Measurements from ENCODE around the gene SEMA3B. TPM values are rescaled to one million over a fixed set of nuclear protein-coding genes. Genes with fewer than 3 reads are reported as not detected.
A peak's percentile ranks its signal among the peaks of the same experiment; 100 is the strongest.
"Not testable (repeated sequence)": the region's sequence is repeated elsewhere in the genome, so short reads cannot be mapped to it uniquely, and the experiment has no call there.

SEMA3B gene
- total RNA-seq, 2 donors from 2014 or later, result 71.1 to 116 TPM

- peak; percentile 91 for ATAC-seq
- peak overlapping the region; percentile 61 to 91 (median 82) for H3K27ac ChIP-seq
- 1 to 2% methylated on average over 30 to 45 of the region's 51 CpGs for WGBS, 2 donors
Observed at GRCh38 chr3:50227390-50228183, 41.4 kb upstream of the SEMA3B start.

GRCh38 chr3:50228184-50228763, 40.7 kb upstream of the SEMA3B start:
- Histone ChIP-seq H3K4me1 (peaks cover 28% of the 10 kb centered on the region), H3K27ac (peak overlapping the region; percentile 61 to 91 (median 82)), H3K4me3 (peak overlapping the region in 1 of 2 donors; percentile 43)
- H3K36me3 ChIP-seq (replicated peaks in 1 of 2; ENCODE audit: insufficient read depth in 1 of 2, low read depth in 2 of 2); DNase-seq; ATAC-seq; intact Hi-C loops (cut with DNase I); H3K9me3 ChIP-seq; H3K27me3 ChIP-seq: not testable (repeated sequence)
- 42 to 46% methylated on average over 15 of the region's 15 CpGs for WGBS, 2 donors

More at GRCh38 chr3:50227390-50228183, 41.4 kb upstream of the SEMA3B start:
- intact Hi-C loops (cut with DNase I), result no loop called here
- Histone ChIP-seq H3K4me1 (peaks cover 28% of the 10 kb centered on the region), H3K9me3 (no peaks in the 10 kb centered on the region), H3K4me3 (peak overlapping the region in 1 of 2 donors; percentile 43), H3K27me3 (no peaks in the 10 kb centered on the region), H3K36me3 (replicated peaks in 1 of 2; ENCODE audit: insufficient read depth in 1 of 2, low read depth in 2 of 2) (no peaks in the 10 kb centered on the region)
- TF ChIP-seq POLR2A (IDR thresholded peaks at IDR 0.05), result peak in 2 of 3 donors; percentile 65 to 69
- peak; percentile 76 to 99 (median 95) for TF ChIP-seq CTCF (IDR thresholded peaks at IDR 0.05)
- peak; percentile 93 to 95 (median 95) for DNase-seq

- peak in 1 of 4 donors; percentile 41 for DNase-seq
Observed at GRCh38 chr3:50229490-50229889, 39.5 kb upstream of the SEMA3B start.

GRCh38 chr3:50230104-50230793, 38.7 kb upstream of the SEMA3B start:
- WGBS, 2 donors, result 82 to 83% methylated on average over 5 to 8 of the region's 8 CpGs
- peak overlapping the region in 3 of 4 donors; percentile 9 to 54 (median 41) for H3K27ac ChIP-seq
- no peak for ATAC-seq
- intact Hi-C loops (cut with DNase I), result loop anchor here (5.0 kb wide), 1 partner anchor 42 kb away; no protein-coding TSS in a partner anchor
- no peak overlapping the region for H3K4me3 ChIP-seq
- TF ChIP-seq POLR2A (IDR thresholded peaks at IDR 0.05) (no peak), CTCF (IDR thresholded peaks at IDR 0.05) (no peak)
- H3K36me3 ChIP-seq (replicated peaks in 1 of 2; ENCODE audit: insufficient read depth in 1 of 2, low read depth in 2 of 2), result no peaks in the 10 kb centered on the region
- no peaks in the 10 kb centered on the region for H3K27me3 ChIP-seq
- no peak for DNase-seq
- H3K4me1 ChIP-seq, result peaks cover 33% of the 10 kb centered on the region
- H3K9me3 ChIP-seq, result no peaks in the 10 kb centered on the region

More at GRCh38 chr3:50229490-50229889, 39.5 kb upstream of the SEMA3B start:
- no peaks in the 10 kb centered on the region for H3K36me3 ChIP-seq (replicated peaks in 1 of 2; ENCODE audit: insufficient read depth in 1 of 2, low read depth in 2 of 2)
- no peaks in the 10 kb centered on the region for H3K27me3 ChIP-seq
- peak overlapping the region; percentile 9 to 54 (median 28) for H3K27ac ChIP-seq
- 90 to 96% methylated on average over 3 of the region's 3 CpGs for WGBS, 2 donors
- no peaks in the 10 kb centered on the region for H3K9me3 ChIP-seq
- no peak overlapping the region for H3K4me3 ChIP-seq
- ATAC-seq, result no peak
- no peak for TF ChIP-seq POLR2A (IDR thresholded peaks at IDR 0.05)
- intact Hi-C loops (cut with DNase I), result no loop called here
- H3K4me1 ChIP-seq, result peaks cover 28% of the 10 kb centered on the region

GRCh38 chr3:50230794-50231125, 38.2 kb upstream of the SEMA3B start:
- Histone ChIP-seq H3K4me3 (no peak overlapping the region), H3K9me3 (no peaks in the 10 kb centered on the region), H3K27ac (no peak overlapping the region), H3K36me3 (replicated peaks in 1 of 2; ENCODE audit: insufficient read depth in 1 of 2, low read depth in 2 of 2) (no peaks in the 10 kb centered on the region), H3K4me1 (peaks cover 35% of the 10 kb centered on the region), H3K27me3 (no peaks in the 10 kb centered on the region)
- no peak for TF ChIP-seq POLR2A (IDR thresholded peaks at IDR 0.05)
- no peak for TF ChIP-seq CTCF (IDR thresholded peaks at IDR 0.05)
- ATAC-seq, result no peak
- DNase-seq, result no peak
- intact Hi-C loops (cut with DNase I), result loop anchor here (5.0 kb wide), 1 partner anchor 42 kb away; no protein-coding TSS in a partner anchor
- WGBS, 2 donors, result 79 to 94% methylated on average over 4 of the region's 4 CpGs
